Urothelium cell line (cell line): ENCODE measurements around the gene THADA.

Experiments used
- DNase-seq: peaks from one replicate; pipeline ENCODE4 v3.0.0; 2011; ENCODE audit warnings: low spot score, mixed read lengths
- FAIRE-seq: peaks from 2 replicates; lab custom pipeline; 2011; peaks lifted over from hg19 to GRCh38; lab: Jason Lieb, UNC

THADA gene

GRCh38 chr2:43262239-43262638, 333.6 kb downstream of the THADA start:
- DNase-seq (no peak), FAIRE-seq (no peak)

GRCh38 chr2:43259512-43259911, 336.3 kb downstream of the THADA start:
- FAIRE-seq (no peak), DNase-seq (no peak)

- DNase-seq (no peak), FAIRE-seq (no peak)
Measured at GRCh38 chr2:43258547-43259156, 337.2 kb downstream of the THADA start.

GRCh38 chr2:43255296-43255910, 340.4 kb downstream of the THADA start:
- DNase-seq: peak; percentile 40
- no peak for FAIRE-seq

GRCh38 chr2:43254331-43254730, 341.5 kb downstream of the THADA start:
- DNase-seq: no peak
- no peak for FAIRE-seq

GRCh38 chr2:43251171-43251731, 344.6 kb downstream of the THADA start:
- peak; percentile 44 for DNase-seq

GRCh38 chr2:43250015-43250414, 345.8 kb downstream of the THADA start:
- no peak for FAIRE-seq

More at GRCh38 chr2:43251171-43251731, 344.6 kb downstream of the THADA start:
- no peak for FAIRE-seq

GRCh38 chr2:43248621-43249020, 347.2 kb downstream of the THADA start:
- DNase-seq (no peak), FAIRE-seq (no peak)

More at GRCh38 chr2:43250015-43250414, 345.8 kb downstream of the THADA start:
- DNase-seq: no peak

- no peak for DNase-seq
- FAIRE-seq: no peak
Measured at GRCh38 chr2:43246641-43247040, 349.2 kb downstream of the THADA start.

GRCh38 chr2:43241558-43241957, 354.3 kb downstream of the THADA start:
- no peak for DNase-seq

GRCh38 chr2:43240766-43241150, 355.1 kb downstream of the THADA start:
- FAIRE-seq (no peak), DNase-seq (no peak)

More at GRCh38 chr2:43241558-43241957, 354.3 kb downstream of the THADA start:
- FAIRE-seq: no peak

- DNase-seq (no peak), FAIRE-seq (no peak)
Measured at GRCh38 chr2:43239981-43240765, 355.7 kb downstream of the THADA start.

GRCh38 chr2:43238813-43239212, 357.0 kb downstream of the THADA start:
- FAIRE-seq (no peak), DNase-seq (no peak)

- no peak for FAIRE-seq
Measured at GRCh38 chr2:43238176-43238575, 357.7 kb downstream of the THADA start.

GRCh38 chr2:43233218-43234212, 362.3 kb downstream of the THADA start:
- FAIRE-seq (no peak), DNase-seq (no peak)

More at GRCh38 chr2:43238176-43238575, 357.7 kb downstream of the THADA start:
- DNase-seq: no peak

- DNase-seq: no peak
- no peak for FAIRE-seq
Measured at GRCh38 chr2:43230951-43231827, 364.6 kb downstream of the THADA start.

- no peak for DNase-seq
- no peak for FAIRE-seq
Measured at GRCh38 chr2:43230351-43230885, 365.4 kb downstream of the THADA start.

- DNase-seq (no peak), FAIRE-seq (no peak)
Measured at GRCh38 chr2:43228756-43229659, 366.8 kb downstream of the THADA start.
